Uterus (tissue), 4 donors: Measurements from ENCODE around the gene PNRC2. TPM values are rescaled to one million over a fixed set of nuclear protein-coding genes. Genes with fewer than 3 reads are reported as not detected.
"Not testable (repeated sequence)": the region's sequence is repeated elsewhere in the genome, so short reads cannot be mapped to it uniquely, and the experiment has no call there.

Experiments used
- DNase-seq, 2 donors: peaks; one replicate each; pipeline ENCODE4 v3.0.0-alpha.2; 2019 to 2020
- H3K27ac ChIP-seq, 2 donors: fragments of 200-600 bp; sonication (generic); 1 replicate in 1 of 2; 2 replicates in 1 of 2; pipeline ENCODE4 v1.5.1; 2016 to 2018
- H3K27me3 ChIP-seq, 2 donors: fragments of 200-600 bp; sonication (generic); one replicate each; pipeline ENCODE4 v1.5.1; 2018 to 2019; ENCODE audit warnings: control low read depth in 1 of 2
- H3K36me3 ChIP-seq, 2 donors: fragments of 200-600 bp; sonication (generic); one replicate each; pipeline ENCODE4 v1.5.1; 2019; ENCODE audit warnings: control low read depth in 1 of 2
- H3K4me1 ChIP-seq, 2 donors: fragments of 200-600 bp; sonication (generic); one replicate each; pipeline ENCODE4 v1.5.1; 2018 to 2019; ENCODE audit warnings: control low read depth in 1 of 2
- H3K4me3 ChIP-seq, 2 donors: fragments of 200-600 bp; sonication (generic); 1 replicate in 1 of 2; 2 replicates in 1 of 2; pipeline ENCODE4 v1.5.1; 2018 to 2019; ENCODE audit warnings: mild to moderate bottlenecking in 1 of 2
- H3K9me3 ChIP-seq, 2 donors: fragments of 200-600 bp; sonication (generic); one replicate each; pipeline ENCODE4 v1.5.1; 2019; ENCODE audit warnings: control low read depth in 1 of 2
- CTCF ChIP-seq, 4 experiments: fragments of 200-600 bp in 2 of 4; fragments of 450-650 bp in 2 of 4; sonication (generic) in 2 of 4; IDR thresholded peaks; one replicate each; pipeline ENCODE4 v1.5.1; 2016 to 2019; ENCODE audit warnings: antibody characterized with exemption in 4 of 4, mild to moderate bottlenecking in 2 of 4, moderate library complexity in 1 of 4
- POLR2A ChIP-seq, 2 donors: fragments of 450-650 bp; IDR thresholded peaks; one replicate each; pipeline ENCODE4 v1.6.1; 2016; ENCODE audit warnings: antibody characterized with exemption in 2 of 2, mild to moderate bottlenecking in 1 of 2, moderate library complexity in 1 of 2
- intact Hi-C: fragments of 100-400 bp; cut with DNase I; formaldehyde crosslinking; loops from one replicate; pipeline ENCODE4 v1.15.1; 2023; ENCODE audit warnings: low total_unique reads
- total RNA-seq, 4 donors: library from RNA; depleted of rRNA in 3 of 4; stranded (reverse); fragments of >200 nt in 3 of 4; gene quantifications; one replicate each; pipeline versions ENCODE4 v1.1.0 to v1.2.4, GENCODE V29; 2014 to 2023
- donor health status: DM: yes; HTN: yes; CAD: no.

The PNRC2 gene
- total RNA-seq, 4 donors from 2014 or later = 44.8 to 187 (median 122) TPM

GRCh38 chr1:23989263-23989662 lies 29.6 kb downstream of the PNRC2 start:
- H3K27me3 ChIP-seq = no peaks in the 10 kb centered on the region
- H3K9me3 ChIP-seq = no peaks in the 10 kb centered on the region
- no peak overlapping the region for H3K27ac ChIP-seq
- H3K36me3 ChIP-seq = no peaks in the 10 kb centered on the region
- DNase-seq = no peak
- H3K4me1 ChIP-seq = no peaks in the 10 kb centered on the region
- H3K4me3 ChIP-seq = no peak overlapping the region
- intact Hi-C loops = no loop called here
- TF ChIP-seq POLR2A (IDR thresholded peaks at IDR 0.05) (no peak), CTCF (IDR thresholded peaks at IDR 0.05) (no peak)

DNA sequence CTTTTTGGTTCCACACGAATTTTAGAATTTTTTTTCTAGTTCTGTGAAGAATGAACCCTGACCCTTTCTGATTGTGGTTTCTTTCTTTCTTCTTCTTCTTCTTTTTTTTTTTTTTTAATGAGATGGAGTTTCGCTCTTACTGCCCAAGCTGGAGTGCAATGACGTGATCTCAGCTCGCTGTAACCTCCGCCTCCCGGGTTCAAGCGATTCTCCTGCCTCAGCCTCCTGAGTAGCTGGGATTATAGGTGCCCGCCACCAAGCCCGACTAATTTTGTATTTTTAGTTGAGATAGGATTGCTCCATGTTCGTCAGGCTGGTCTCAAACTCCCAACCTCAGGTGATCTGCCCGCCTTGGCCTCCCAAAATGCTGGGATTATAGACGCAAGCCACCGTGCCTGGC lies 32.4 kb downstream of the PNRC2 start:
- intact Hi-C loops, H3K27ac ChIP-seq, H3K27me3 ChIP-seq, H3K9me3 ChIP-seq, H3K36me3 ChIP-seq, H3K4me1 ChIP-seq, DNase-seq, H3K4me3 ChIP-seq: not testable (repeated sequence)

DNA sequence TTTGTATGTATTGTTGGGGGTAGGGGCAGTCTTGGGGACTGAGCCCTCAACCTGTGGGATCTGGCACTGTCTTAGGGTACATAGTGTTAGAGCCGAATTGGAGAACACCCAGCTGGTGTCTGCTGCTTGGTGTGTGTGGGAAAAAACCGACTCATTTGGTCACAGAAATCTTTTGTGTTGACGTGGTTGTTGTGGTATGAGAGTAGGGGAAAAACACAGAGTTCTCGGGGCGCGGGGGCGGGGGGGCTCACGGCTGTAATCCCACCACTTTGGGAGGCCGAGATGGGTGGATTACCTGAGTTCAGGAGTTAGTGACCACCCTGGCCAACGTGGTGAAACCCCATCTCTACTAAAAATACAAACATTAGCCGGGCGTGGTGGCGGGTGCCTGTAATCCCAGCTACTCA lies 35.8 kb downstream of the PNRC2 start:
- no peak overlapping the region for H3K27ac ChIP-seq
- TF ChIP-seq CTCF (IDR thresholded peaks at IDR 0.05) = no peak
- no peak for TF ChIP-seq POLR2A (IDR thresholded peaks at IDR 0.05)
- H3K9me3 ChIP-seq = no peaks in the 10 kb centered on the region
- intact Hi-C loops = no loop called here
- no peaks in the 10 kb centered on the region for H3K36me3 ChIP-seq
- H3K27me3 ChIP-seq = no peaks in the 10 kb centered on the region
- H3K4me1 ChIP-seq = no peaks in the 10 kb centered on the region
- H3K4me3 ChIP-seq = no peak overlapping the region
- DNase-seq = no peak

DNA sequence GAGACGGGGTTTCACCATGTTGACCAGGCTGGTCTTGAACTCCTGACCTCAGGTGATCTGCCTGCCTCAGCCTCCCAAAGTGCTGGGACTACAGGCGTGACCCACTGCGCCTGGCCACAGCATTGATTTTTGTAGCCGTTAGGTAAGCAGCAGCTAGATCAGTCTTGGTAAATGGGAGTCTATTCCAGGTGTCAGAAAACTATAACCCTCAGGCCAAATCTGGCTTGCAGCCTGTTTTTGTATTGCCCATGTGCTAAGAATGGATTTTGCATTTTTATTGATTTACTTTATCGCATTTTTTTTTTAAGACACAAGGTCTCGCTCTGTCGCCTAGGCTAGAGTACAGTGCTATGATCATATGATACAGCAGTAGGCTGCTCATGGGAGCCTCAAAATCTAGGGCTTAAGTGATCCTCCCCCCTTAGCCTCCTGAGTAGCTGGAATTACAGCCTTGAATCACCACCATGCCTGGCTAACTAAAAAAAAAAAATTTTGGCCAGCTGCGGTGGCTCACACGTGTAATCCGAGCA lies 37.1 kb downstream of the PNRC2 start:
- Histone ChIP-seq H3K4me3 (no peak overlapping the region), H3K9me3 (no peaks in the 10 kb centered on the region), H3K4me1 (no peaks in the 10 kb centered on the region), H3K27ac (no peak overlapping the region), H3K27me3 (no peaks in the 10 kb centered on the region), H3K36me3 (no peaks in the 10 kb centered on the region)
- intact Hi-C loops = no loop called here
- TF ChIP-seq CTCF (IDR thresholded peaks at IDR 0.05) (no peak), POLR2A (IDR thresholded peaks at IDR 0.05) (no peak)
- DNase-seq = no peak

DNA sequence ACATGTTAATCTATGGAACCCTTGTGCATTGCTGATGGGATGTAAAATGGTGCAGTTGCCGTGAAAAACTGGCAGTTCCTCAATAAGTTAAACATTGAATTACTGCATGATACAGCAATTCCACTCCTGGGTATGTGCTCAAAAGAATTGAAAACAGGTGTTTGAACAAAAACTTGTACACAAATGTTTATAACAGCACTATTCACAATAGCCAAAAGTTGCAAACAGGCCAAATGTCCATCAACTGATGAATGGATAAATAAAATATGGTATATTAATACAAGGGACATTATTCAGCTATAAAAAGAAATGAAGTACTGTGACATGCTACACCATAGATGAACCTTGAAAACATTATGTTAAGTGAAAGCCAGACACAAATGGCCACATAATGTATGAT lies 38.2 kb downstream of the PNRC2 start:
- intact Hi-C loops = no loop called here
- Histone ChIP-seq H3K27me3 (no peaks in the 10 kb centered on the region), H3K9me3 (no peaks in the 10 kb centered on the region), H3K27ac (no peak overlapping the region), H3K4me1 (no peaks in the 10 kb centered on the region), H3K4me3 (no peak overlapping the region), H3K36me3 (no peaks in the 10 kb centered on the region)
- DNase-seq = no peak
- TF ChIP-seq POLR2A (IDR thresholded peaks at IDR 0.05) (no peak), CTCF (IDR thresholded peaks at IDR 0.05) (no peak)

DNA sequence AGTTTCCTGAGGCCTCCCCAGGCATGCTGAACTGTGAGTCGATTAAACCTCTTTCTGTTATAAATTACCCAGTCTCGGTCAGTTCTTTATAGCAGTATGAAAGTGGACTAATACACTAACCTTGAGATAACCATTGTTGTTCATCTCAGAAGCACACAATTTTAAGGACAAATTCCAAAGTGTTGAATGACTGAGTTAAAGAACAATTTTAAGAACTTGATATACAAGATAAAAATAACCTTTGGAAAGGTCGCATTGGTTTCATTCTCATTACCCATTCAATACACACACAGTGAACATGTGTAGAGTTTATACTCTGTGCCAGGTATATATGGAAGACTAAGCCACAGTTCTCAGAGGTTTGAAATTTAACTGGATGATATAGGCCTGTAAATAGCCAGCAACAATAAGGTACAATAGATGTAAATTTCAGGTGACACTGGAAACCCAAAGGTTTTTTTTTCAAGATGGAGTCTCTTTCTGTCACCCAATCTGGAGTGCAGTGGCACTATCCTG lies 39.6 kb downstream of the PNRC2 start:
- Histone ChIP-seq H3K36me3 (no peaks in the 10 kb centered on the region), H3K4me3 (no peak overlapping the region), H3K4me1 (no peaks in the 10 kb centered on the region), H3K27ac (no peak overlapping the region), H3K9me3 (no peaks in the 10 kb centered on the region), H3K27me3 (no peaks in the 10 kb centered on the region)
- TF ChIP-seq POLR2A (IDR thresholded peaks at IDR 0.05) = no peak
- no peak for TF ChIP-seq CTCF (IDR thresholded peaks at IDR 0.05)
- no peak for DNase-seq
- intact Hi-C loops = no loop called here
